IPS-20b (cell line): Measurements from ENCODE around the gene NOC4L.
"Not testable (repeated sequence)": the region's sequence is repeated elsewhere in the genome, so short reads cannot be mapped to it uniquely, and the experiment has no call there.

ENCODE experiments used
- H3K27ac ChIP-seq: one replicate; pipeline ENCODE4 v1.5.1; 2013; ENCODE audit warnings: low read length
- H3K27me3 ChIP-seq: 2 replicates; pipeline ENCODE4 v1.6.1; 2013; ENCODE audit warnings: mild to moderate bottlenecking, low read length, inconsistent platforms; ENCODE audit not compliant: insufficient read depth
- H3K36me3 ChIP-seq: 2 replicates; pipeline ENCODE4 v1.6.1; 2013; ENCODE audit warnings: low read depth, mild to moderate bottlenecking, inconsistent platforms, low read length, moderate library complexity; ENCODE audit not compliant: insufficient read depth
- H3K4me1 ChIP-seq: 2 replicates; pipeline ENCODE4 v1.6.1; 2013; ENCODE audit warnings: mild to moderate bottlenecking, control low read depth, inconsistent platforms, low read length, moderate library complexity; ENCODE audit not compliant: insufficient read depth
- H3K4me3 ChIP-seq: 2 replicates; pipeline ENCODE4 v1.5.1; 2013; ENCODE audit warnings: mild to moderate bottlenecking, low read length, inconsistent platforms
- H3K9ac ChIP-seq: 2 replicates; pipeline ENCODE4 v1.6.1; 2013; ENCODE audit warnings: low read depth, mild to moderate bottlenecking, inconsistent platforms, low read length, moderate library complexity
- H3K9me3 ChIP-seq: 2 replicates; pipeline ENCODE4 v1.6.1; 2013; ENCODE audit warnings: mild to moderate bottlenecking, low read depth, low read length, inconsistent platforms; ENCODE audit not compliant: insufficient read depth

Gene NOC4L

DNA sequence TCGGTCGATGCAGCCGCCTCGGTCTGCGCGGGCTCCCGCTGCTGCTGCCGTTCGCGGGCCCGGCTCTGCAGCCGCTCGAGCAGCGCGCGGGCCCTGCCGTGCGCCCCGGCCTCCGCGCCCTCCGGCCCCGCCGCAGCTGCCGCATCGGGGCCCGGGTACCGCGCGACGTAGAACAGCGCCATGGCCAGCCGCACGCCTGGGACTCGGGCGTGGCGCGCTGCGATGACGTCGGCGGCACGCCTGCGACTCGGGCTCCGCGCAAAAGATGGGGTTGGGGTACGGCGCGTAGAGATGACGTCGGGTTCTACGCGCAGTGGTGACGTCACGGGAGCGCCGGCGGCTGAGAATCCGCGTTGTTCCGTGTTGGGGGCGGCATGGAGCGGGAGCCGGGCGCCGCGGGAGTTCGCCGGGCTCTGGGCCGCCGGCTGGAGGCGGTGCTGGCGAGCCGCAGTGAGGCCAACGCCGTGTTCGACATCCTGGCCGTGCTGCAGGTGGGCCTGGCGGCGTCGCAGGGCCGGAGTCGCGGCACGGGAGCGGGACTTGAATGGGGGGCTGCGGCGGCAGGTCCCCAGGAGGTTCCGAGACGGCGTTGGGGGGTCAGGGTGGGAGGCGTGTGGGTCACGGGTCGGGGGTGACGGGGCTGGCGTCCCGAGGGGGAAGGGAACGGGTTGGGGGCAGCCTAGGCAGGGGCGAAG lies at the start of gene NOC4L, which contains the start of gene DDX51:
Gene NOC4L, plus strand, starts transcription at position 343 of the 695 bp plus-strand sequence. Its CDS starts 32 bp downstream, at position 375.
Gene DDX51, minus strand, starts transcription at position 205 of the 695 bp plus-strand sequence. Its CDS starts 23 bp downstream, at position 182.
- no peaks in the 10 kb centered on the region for H3K27me3 ChIP-seq
- H3K9ac ChIP-seq, result peak within 1 kb of the TSS; percentile 76
- H3K4me1 ChIP-seq, result peaks cover 7% of the 10 kb centered on the region; the same call in 1 of the 2 replicates
- peaks cover 50% of the 10 kb centered on the region for H3K36me3 ChIP-seq
- H3K27ac ChIP-seq, result no peak within 1 kb of the TSS
- H3K4me3 ChIP-seq, result peak within 1 kb of the TSS; percentile 86
- no peaks in the 10 kb centered on the region for H3K9me3 ChIP-seq

DNA sequence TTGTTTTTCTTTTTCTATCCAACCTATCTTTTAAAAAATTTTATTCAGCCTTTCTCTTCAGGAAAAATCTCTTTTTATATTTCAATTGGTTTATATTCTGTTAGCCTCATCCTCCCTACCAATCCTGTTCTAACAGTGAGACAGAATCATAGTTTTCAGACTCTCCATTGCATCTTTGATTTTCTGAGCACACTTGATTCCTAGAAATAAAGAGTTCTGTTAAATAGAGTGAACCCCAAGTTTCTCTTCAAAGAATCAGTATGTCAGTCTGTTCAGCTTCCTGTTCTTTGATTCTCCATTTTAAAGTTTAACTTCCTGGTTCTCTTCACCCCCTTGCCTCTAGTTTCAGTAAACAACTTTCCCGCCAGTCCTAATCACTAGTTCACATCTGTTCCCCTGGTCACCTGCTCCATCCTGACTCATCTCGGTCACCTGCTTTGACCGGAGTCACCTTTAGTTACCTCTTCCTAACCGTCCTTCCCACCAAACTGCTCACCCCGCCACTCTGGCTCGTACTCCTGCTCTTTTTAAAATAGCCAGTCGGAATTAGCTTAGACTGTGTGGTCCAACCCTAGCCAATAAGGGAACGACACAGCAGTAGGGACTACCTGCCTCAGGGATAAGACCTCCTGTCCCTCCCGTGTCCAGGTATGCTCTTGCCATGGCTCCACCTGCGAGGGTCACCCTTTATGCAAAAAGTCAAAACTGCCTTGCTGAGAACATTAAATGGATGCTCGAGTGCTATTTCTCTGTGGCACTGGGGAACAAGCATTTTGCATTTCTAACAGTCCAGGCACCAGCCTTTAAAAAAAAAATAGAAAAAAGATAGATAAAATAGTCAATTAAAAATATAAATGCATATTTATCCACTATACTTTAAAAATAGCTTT lies 48.5 kb upstream of the NOC4L start:
- H3K4me3 ChIP-seq, result no peak overlapping the region
- peaks cover 43% of the 10 kb centered on the region for H3K36me3 ChIP-seq
- H3K9me3 ChIP-seq, result peaks cover 6% of the 10 kb centered on the region
- H3K27me3 ChIP-seq, result no peaks in the 10 kb centered on the region
- no peak overlapping the region for H3K27ac ChIP-seq
- no peak overlapping the region for H3K9ac ChIP-seq
- no peaks in the 10 kb centered on the region for H3K4me1 ChIP-seq

DNA sequence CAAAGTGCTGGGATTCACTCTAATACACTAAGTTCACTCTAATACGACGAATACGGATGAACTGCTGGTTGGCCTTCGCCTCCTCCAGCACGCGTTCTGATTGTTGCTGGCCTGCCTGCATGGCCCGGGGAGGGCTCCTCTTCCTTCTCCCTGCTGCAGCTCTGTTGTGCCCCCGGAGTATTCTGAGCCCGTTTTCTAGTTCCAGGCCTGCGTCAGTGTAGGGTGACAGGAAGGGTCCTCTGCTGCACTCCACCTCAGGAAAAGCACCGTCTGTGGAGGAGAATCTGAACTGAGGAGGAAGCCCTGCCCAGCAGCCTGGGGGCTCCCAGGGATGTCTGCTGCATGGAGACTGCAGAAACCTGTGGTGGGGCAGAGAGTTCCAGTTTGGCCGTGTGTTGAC lies 44.5 kb upstream of the NOC4L start:
- Histone ChIP-seq H3K36me3 (peaks cover 20% of the 10 kb centered on the region), H3K27ac (no peak overlapping the region), H3K9ac (no peak overlapping the region), H3K9me3 (peaks cover 6% of the 10 kb centered on the region), H3K4me3 (no peak overlapping the region), H3K4me1 (peaks cover 3% of the 10 kb centered on the region; the same call in 1 of the 2 replicates), H3K27me3 (no peaks in the 10 kb centered on the region)

DNA sequence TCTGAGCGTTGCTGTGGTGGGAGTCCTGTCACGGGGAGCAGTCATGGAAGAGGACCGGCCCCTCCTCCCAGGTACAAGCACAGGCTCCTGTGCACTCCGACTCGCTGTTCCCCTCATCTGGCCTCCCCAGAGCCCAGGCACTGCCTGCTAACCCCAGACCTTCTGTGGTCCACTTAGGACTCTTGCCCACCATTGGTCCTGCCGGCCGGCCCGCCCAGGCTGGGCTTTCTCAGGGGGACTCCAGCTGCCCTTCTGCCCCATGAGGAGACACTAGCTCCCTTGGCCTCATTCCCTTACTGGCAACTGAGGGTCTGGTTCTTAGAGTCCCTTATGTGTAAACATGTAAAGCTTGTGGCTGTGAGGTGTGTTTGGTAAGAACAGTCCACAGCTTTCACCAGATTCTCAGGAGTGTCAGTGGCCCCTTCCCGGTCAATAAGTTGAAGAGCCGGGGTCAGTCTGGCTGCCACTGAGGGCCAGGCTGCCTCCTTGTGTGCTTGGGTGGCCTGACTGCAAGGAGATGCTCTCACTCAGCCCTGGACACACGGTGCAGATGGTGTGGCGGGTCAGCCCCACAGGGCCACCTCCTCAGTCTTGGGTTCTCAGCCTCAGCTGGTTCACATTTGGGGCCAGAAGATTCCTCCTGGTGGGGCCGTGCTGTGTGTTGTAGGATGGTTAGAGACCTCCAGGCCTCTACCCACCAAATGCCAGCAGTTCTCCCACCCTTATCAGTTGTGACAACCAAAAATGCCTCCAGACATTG lies 43.8 kb upstream of the NOC4L start:
- Histone ChIP-seq H3K4me3 (no peak overlapping the region), H3K27me3 (no peaks in the 10 kb centered on the region), H3K36me3 (peaks cover 25% of the 10 kb centered on the region), H3K4me1 (peaks cover 3% of the 10 kb centered on the region; the same call in 1 of the 2 replicates), H3K9me3 (peaks cover 6% of the 10 kb centered on the region), H3K27ac (no peak overlapping the region), H3K9ac (no peak overlapping the region)

DNA sequence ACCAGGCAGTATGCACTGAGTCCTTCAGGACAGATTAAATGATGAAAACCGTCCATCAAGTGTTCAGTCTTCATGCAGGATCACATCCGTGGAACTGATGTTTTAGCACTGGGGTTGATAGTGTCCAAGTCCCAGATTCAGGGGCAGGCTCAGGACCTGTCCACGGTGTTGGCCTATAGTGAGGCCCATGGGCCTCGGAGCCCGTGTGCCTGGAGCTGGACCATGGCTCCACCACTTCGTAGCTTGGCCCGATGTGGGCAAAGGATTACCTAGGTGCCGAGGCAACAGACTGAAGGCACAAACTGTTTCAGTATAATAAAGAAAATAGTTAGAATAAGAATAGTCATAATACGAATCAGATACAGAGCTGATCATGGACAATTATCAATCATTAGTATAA lies 42.0 kb upstream of the NOC4L start:
- H3K9me3 ChIP-seq, result no peaks in the 10 kb centered on the region
- H3K4me1 ChIP-seq, result peaks cover 3% of the 10 kb centered on the region; the same call in 1 of the 2 replicates
- no peak overlapping the region for H3K4me3 ChIP-seq
- no peak overlapping the region for H3K27ac ChIP-seq
- no peak overlapping the region for H3K9ac ChIP-seq
- no peaks in the 10 kb centered on the region for H3K27me3 ChIP-seq
- H3K36me3 ChIP-seq, result peaks cover 20% of the 10 kb centered on the region; the same call in 1 of the 2 replicates

DNA sequence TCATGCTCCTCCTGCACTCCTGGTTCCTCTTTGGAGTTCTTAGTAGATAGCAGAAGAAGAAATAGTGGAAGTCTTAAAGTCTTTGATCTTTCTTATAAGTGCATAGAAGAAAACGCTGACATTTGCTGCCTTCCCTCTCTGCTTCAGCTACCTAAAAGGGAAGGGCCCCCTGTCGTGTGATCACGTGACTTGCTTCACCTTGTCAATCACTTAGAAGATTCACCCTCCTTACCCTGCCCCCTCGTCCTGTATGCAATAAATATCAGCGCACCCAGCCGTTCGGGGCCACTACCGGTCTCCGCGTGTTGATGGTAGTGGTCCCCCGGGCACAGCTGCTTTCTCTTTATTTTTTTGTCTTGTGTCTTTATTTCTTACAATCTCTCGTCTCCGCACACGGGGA lies 41.2 kb upstream of the NOC4L start:
- not testable (repeated sequence) for H3K27me3 ChIP-seq, H3K9me3 ChIP-seq, H3K27ac ChIP-seq, H3K4me1 ChIP-seq
- H3K36me3 ChIP-seq, result peaks cover 20% of the 10 kb centered on the region; the same call in 1 of the 2 replicates
- peak overlapping the region; percentile 33; the same call in 1 of the 2 replicates for H3K4me3 ChIP-seq
- peak overlapping the region; percentile 27; the same call in 1 of the 2 replicates for H3K9ac ChIP-seq

DNA sequence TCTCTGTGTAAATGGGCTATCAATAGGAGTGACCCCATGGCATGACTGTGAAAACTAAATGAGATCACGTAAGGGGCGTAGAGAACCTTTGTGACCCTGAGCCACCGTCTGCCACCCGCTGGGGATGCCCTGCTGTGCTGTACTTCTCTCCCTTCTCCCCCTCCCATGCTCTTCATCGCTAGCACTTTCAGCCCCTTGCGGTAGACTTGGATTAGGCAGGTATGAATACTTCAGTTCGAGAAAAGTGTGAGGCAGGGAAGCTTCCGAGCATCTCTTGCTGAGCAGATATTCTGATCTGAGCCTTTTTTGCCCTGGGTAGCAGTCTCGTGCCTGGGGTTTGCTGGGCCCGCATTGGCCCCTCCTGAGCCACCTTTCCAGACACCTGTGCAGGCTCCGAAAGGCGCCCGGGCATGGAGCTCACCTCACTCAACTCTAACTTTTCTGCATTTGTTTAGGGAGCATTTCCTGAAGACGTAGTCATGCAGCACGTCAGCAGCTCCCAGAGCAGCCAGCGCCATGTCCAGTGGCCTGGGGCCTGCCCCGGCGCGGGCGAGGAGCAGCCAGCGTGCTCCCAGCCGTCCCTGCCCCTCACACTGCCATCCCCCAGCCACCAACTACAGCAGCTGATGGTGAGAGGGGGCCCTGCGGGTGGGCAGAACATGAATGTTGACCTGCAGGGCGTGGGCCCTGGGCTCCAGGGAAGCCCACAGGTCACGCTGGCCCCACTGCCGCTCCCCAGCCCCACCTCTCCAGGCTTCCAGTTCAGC lies 40.5 kb upstream of the NOC4L start:
- H3K36me3 ChIP-seq, result peaks cover 23% of the 10 kb centered on the region; the same call in 1 of the 2 replicates
- H3K27ac ChIP-seq, result no peak overlapping the region

DNA sequence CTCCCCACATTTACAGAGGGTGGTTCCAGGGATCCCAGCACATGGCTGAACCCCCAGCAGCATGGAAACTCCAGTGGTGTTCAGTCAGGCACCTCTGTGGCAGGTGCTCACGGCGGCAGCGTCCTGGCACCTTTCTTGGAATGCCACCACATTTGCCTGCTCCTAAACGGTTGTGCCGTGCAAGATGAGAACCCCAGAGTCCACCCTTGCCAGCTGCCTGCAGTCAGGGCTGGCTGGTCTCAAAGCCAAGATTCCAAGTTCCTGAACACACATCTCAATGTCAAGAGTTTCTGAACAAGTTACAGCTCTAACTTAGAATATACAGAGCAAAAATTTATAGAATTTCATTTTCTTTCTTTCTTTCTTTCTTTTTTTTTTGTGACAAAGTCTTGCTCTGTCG lies 38.8 kb upstream of the NOC4L start:
- Histone ChIP-seq H3K9ac (no peak overlapping the region), H3K27ac (no peak overlapping the region), H3K4me1 (peaks cover 3% of the 10 kb centered on the region; the same call in 1 of the 2 replicates), H3K36me3 (peaks cover 27% of the 10 kb centered on the region), H3K4me3 (no peak overlapping the region), H3K27me3 (no peaks in the 10 kb centered on the region), H3K9me3 (no peaks in the 10 kb centered on the region)

More for the DNA sequence above, 40.5 kb upstream of the NOC4L start:
- H3K4me1 ChIP-seq, result peaks cover 3% of the 10 kb centered on the region; the same call in 1 of the 2 replicates
- H3K4me3 ChIP-seq, result peak overlapping the region; percentile 33; the same call in 1 of the 2 replicates
- H3K9me3 ChIP-seq, result no peaks in the 10 kb centered on the region
- H3K27me3 ChIP-seq, result no peaks in the 10 kb centered on the region
- peak overlapping the region; percentile 27; the same call in 1 of the 2 replicates for H3K9ac ChIP-seq

DNA sequence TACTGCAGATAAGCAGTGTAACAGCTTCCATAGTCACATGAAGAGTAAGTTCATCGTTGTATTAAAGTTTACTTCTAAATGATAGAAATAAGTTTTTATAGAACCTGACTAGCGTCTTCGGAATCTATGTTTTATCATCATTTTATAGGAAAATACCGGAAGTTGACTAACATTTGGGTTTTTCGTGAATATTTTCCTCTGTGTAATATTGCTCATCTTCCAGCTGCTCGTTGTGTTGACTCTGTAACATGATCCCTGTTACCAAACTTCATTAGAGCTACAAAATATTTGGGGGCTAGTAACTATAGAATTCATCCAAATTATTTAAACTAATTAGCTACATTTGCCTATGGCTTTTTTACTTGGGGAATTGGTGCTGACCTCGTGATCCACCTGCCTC lies 37.3 kb upstream of the NOC4L start:
- Histone ChIP-seq H3K27ac (no peak overlapping the region), H3K36me3 (peaks cover 35% of the 10 kb centered on the region)

DNA sequence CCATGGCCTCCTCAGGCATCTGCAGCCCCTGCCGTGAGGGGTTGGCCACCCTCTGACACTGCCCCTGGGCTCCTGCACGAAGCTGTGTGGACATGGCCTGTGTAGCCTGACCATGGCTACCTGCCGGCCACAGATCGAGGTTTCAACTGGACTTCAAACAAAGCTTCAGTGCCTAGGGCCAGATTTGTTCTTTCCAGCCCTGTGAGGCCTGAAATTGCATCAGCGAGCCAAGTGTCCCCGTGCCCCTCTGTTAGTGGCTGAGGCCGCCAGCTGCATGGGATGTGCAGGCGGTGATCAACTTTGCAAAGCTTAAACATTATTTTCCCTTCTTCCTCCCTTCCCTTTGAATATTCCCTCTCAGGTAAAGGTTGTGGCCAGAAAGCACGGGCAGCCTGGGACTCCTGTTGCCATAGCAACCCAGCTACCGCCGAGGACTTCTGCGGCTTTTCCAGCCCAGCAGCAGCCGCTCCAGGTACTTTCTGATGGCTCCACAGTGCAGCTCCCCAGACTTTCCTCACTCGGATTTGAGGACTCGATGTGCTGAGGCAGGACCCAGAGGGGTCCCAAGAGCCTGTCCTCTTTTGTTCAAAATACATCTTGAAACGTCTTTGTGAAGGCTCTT lies 35.9 kb upstream of the NOC4L start:
- peaks cover 37% of the 10 kb centered on the region for H3K36me3 ChIP-seq

More for the DNA sequence above, 37.3 kb upstream of the NOC4L start:
- Histone ChIP-seq H3K9ac (no peak overlapping the region), H3K27me3 (no peaks in the 10 kb centered on the region), H3K4me3 (no peak overlapping the region), H3K4me1 (peaks cover 3% of the 10 kb centered on the region; the same call in 1 of the 2 replicates), H3K9me3 (no peaks in the 10 kb centered on the region)

More for the DNA sequence above, 35.9 kb upstream of the NOC4L start:
- no peak overlapping the region for H3K9ac ChIP-seq
- H3K4me3 ChIP-seq, result no peak overlapping the region
- H3K4me1 ChIP-seq, result peaks cover 2% of the 10 kb centered on the region; the same call in 1 of the 2 replicates
- no peaks in the 10 kb centered on the region for H3K27me3 ChIP-seq
- no peaks in the 10 kb centered on the region for H3K9me3 ChIP-seq
- no peak overlapping the region for H3K27ac ChIP-seq
